Transverse colon (tissue), 4 donors: ENCODE measurements around the gene RNF183.

Experiments used
- CTCF ChIP-seq, 5 experiments: fragments of 200-600 bp in 3 of 5; fragments of 450-650 bp in 2 of 5; sonication (generic) in 3 of 5; IDR thresholded peaks; 1 replicate in 2 of 5; 2 replicates in 3 of 5; pipeline ENCODE4 v1.5.1; 2016 to 2017; ENCODE audit warnings: antibody characterized with exemption in 5 of 5, inconsistent platforms in 3 of 5, mild to moderate bottlenecking in 2 of 5, moderate library complexity in 1 of 5
- EP300 ChIP-seq: sonication (generic); formaldehyde crosslinking; IDR thresholded peaks from one replicate; pipeline ENCODE4 v1.6.1; 2017; ENCODE audit warnings: antibody characterized with exemption, low read depth
- POLR2A ChIP-seq: fragments of 450-650 bp; IDR thresholded peaks from one replicate; pipeline ENCODE4 v1.6.1; 2016; ENCODE audit warnings: antibody characterized with exemption, mild to moderate bottlenecking, moderate library complexity
- POLR2AphosphoS5 ChIP-seq, 3 donors: sonication (generic); formaldehyde crosslinking; IDR thresholded peaks; one replicate each; pipeline ENCODE4 v1.6.1; 2016; ENCODE audit warnings: antibody characterized with exemption in 3 of 3

GRCh38 chr9:113326230-113326629, 23.1 kb upstream of the RNF183 start:
- TF ChIP-seq CTCF (IDR thresholded peaks at IDR 0.05): no peak
- TF ChIP-seq POLR2A: no peak
- TF ChIP-seq EP300: no peak
- TF ChIP-seq POLR2AphosphoS5 (IDR thresholded peaks at IDR 0.05): no peak
